ENCODE data around the gene C1QB. TPM values are rescaled to one million over a fixed set of nuclear protein-coding genes. Genes with fewer than 3 reads are reported as not detected.

C1QB gene
- total and polyA plus RNA-seq, 2 of the 8 experiments (the other 6 are each of a cell fraction or from before 2014, with no cell fraction given), result not detected

DNA sequence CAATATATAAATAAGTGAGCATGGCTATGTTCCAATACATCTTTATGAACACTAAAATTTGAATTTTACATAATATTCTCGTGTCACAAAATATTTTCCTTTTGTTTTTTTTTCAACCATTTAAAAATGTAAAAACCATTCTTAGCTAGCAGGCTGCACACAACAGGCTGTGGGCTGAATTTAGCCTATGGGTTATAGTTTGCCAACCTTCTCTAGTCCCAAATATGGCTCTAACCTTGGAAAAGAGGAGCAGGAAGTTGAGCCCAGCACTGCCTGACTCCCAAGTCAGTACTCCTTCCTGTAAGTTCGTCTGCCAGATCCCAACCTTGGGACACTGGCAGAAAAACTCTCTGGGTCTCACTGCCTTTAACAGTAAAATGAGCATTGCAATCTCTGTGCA, 13.4 kb downstream of the C1QB start:
- Histone ChIP-seq H4K91ac (replicated peaks; ENCODE audit: insufficient read length, low read length) (no peak overlapping the region), H4K20me1 (replicated peaks in 1 of 2; ENCODE audit: control insufficient read depth in 1 of 2, insufficient read depth in 2 of 2, low read length in 2 of 2) (no peaks in the 10 kb centered on the region), H3K9me3 (ENCODE audit: insufficient read depth in 2 of 2, low read depth in 1 of 2, low read length in 1 of 2) (no peaks in the 10 kb centered on the region), H3K23me2 (ENCODE audit: low read depth, low read length) (no peaks in the 10 kb centered on the region; the same call in 1 of the 2 replicates), H3K4me2 (ENCODE audit: insufficient read depth in 1 of 2, low read depth in 2 of 2, low read length in 2 of 2) (no peak overlapping the region), H4K8ac (ENCODE audit: extremely low read depth, insufficient read depth, low read length) (peak overlapping the region; percentile 53; the same call in 1 of the 2 replicates), H3K23ac (ENCODE audit: insufficient read length) (no peak overlapping the region), H2BK5ac (ENCODE audit: low read depth, low read length) (no peak overlapping the region), H3K27ac (ENCODE audit: low read depth, low read length) (no peak overlapping the region), H3K18ac (ENCODE audit: extremely low read depth, low read length) (no peak overlapping the region), H3K4ac (replicated peaks; ENCODE audit: insufficient read length, low read depth, low read length) (no peak overlapping the region), H3K4me1 (replicated peaks in 1 of 4; ENCODE audit: control insufficient read depth in 3 of 4, insufficient read depth in 4 of 4, low read length in 3 of 4) (peaks cover 0 to 1% (median 0%) of the 10 kb centered on the region in 4 experiments; a peak in 1 of 7 replicates), H3K79me1 (ENCODE audit: low read depth, low read length) (no peaks in the 10 kb centered on the region), H4K5ac (ENCODE audit: insufficient read length, low read depth, low read length) (no peak overlapping the region), H3K79me2 (ENCODE audit: control insufficient read depth in 1 of 2, insufficient read depth in 2 of 2, low read length in 2 of 2) (no peaks in the 10 kb centered on the region), H2BK120ac (replicated peaks; ENCODE audit: low read depth, low read length) (no peak overlapping the region), H3K36me3 (ENCODE audit: control insufficient read depth in 2 of 4, insufficient read depth in 4 of 4, low read length in 3 of 4) (no peaks in the 10 kb centered on the region), H3K56ac (replicated peaks; ENCODE audit: insufficient read length, low read depth, low read length) (no peak overlapping the region), H2AFZ (ENCODE audit: low read length) (no peak overlapping the region), H2AK5ac (ENCODE audit: low read depth, low read length) (no peak overlapping the region), H2BK12ac (ENCODE audit: low read depth, low read length) (no peak overlapping the region), H3K27me3 (replicated peaks in 1 of 4; ENCODE audit: control insufficient read depth in 3 of 4, extremely low read depth in 1 of 4, insufficient read depth in 3 of 4, low read length in 3 of 4) (no peaks in the 10 kb centered on the region), H2BK15ac (ENCODE audit: low read length) (no peak overlapping the region), H3K4me3 (ENCODE audit: extremely low read depth in 1 of 4, insufficient read depth in 2 of 4, low read depth in 3 of 4, low read length in 4 of 4) (no peak overlapping the region), H3K14ac (ENCODE audit: insufficient read length) (no peak overlapping the region), H3K9ac (replicated peaks in 1 of 4; ENCODE audit: extremely low read depth in 1 of 4, low read depth in 3 of 4, low read length in 3 of 4) (no peak overlapping the region), H2BK20ac (ENCODE audit: low read length) (no peak overlapping the region)
- WGBS, 2 experiments (ENCODE audit: extremely low coverage in 1 of 2, insufficient coverage in 1 of 2, insufficient read length in 1 of 2, insufficient replicate concordance in 2 of 2, low coverage in 1 of 2, low lambda C conversion rate in 2 of 2, missing lambda C conversion rate in 1 of 2), result 73% methylated on average over 2 of the region's 2 CpGs; no CpG with 5 or more reads in 1 of the 2 experiments
- TF ChIP-seq ASH2L (IDR thresholded peaks at IDR 0.05; ENCODE audit: low read length), result no peak
- no peak for TF ChIP-seq CHD2 (IDR thresholded peaks at IDR 0.05; ENCODE audit: low read length)
- no peak for DNase-seq (ENCODE audit: low read depth in 1 of 2, low spot score in 2 of 2)
- no peak for FAIRE-seq
- ChIA-PET CTCF (ENCODE audit: partially characterized antibody) (interaction anchor here (0.6 to 3.8 kb wide), 23 partner anchors 10 to 298 kb away, joined by 3 to 27 read pairs (median 4); no protein-coding TSS in a partner anchor), POLR2A (ENCODE audit: partially characterized antibody) (no interaction called here)
